ENCODE data around the gene FAM199X.

DNA sequence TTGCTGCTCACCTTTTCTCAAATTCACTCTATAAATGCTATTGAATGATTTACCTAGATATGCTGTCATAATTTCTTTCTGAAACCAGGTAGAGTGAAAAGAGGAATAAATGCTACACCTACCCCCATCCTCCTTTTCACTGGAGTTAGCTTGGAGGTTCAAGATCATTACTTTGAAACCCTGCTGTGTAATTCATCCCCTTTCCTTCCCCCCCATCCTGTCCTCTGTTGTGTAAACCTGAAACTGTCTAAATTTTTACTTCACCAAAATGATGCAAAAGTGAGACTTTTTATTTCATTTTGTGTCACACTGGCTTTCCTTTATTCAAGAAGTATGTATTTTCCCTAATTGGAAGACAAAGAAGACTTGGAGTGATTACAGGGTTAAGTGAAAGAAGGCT is 48.5 kb upstream of the FAM199X start:
- TF ChIP-seq, protein P1, sequence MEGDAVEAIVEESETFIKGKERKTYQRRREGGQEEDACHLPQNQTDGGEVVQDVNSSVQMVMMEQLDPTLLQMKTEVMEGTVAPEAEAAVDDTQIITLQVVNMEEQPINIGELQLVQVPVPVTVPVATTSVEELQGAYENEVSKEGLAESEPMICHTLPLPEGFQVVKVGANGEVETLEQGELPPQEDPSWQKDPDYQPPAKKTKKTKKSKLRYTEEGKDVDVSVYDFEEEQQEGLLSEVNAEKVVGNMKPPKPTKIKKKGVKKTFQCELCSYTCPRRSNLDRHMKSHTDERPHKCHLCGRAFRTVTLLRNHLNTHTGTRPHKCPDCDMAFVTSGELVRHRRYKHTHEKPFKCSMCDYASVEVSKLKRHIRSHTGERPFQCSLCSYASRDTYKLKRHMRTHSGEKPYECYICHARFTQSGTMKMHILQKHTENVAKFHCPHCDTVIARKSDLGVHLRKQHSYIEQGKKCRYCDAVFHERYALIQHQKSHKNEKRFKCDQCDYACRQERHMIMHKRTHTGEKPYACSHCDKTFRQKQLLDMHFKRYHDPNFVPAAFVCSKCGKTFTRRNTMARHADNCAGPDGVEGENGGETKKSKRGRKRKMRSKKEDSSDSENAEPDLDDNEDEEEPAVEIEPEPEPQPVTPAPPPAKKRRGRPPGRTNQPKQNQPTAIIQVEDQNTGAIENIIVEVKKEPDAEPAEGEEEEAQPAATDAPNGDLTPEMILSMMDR (IDR thresholded peaks at IDR 0.05) = no peak
- no peak for TF ChIP-seq EZH2 (IDR thresholded peaks at IDR 0.05; ENCODE audit: borderline replicate concordance, insufficient read depth, low read depth, low read length, poor library complexity, severe bottlenecking)
